ENCODE results near the gene CCNI.
"Not testable (repeated sequence)": the region's sequence is repeated elsewhere in the genome, so short reads cannot be mapped to it uniquely, and the experiment has no call there.

Gene CCNI

GRCh38 chr4:77095101-77095821 lies 19.5 kb upstream of the CCNI start:
- H3K4me1 Mint-ChIP-seq (ENCODE audit: low read depth): peaks cover 22% of the 10 kb centered on the region
- no peak overlapping the region for H3K4me3 Mint-ChIP-seq
- peak; percentile 61 for DNase-seq (ENCODE audit: low spot score)
- H3K27me3 Mint-ChIP-seq (ENCODE audit: low read depth): peaks cover 2% of the 10 kb centered on the region
- H3K9me3 Mint-ChIP-seq: no peaks in the 10 kb centered on the region
- no peak overlapping the region for H3K27ac Mint-ChIP-seq
- H3K36me3 Mint-ChIP-seq (ENCODE audit: low read depth): no peaks in the 10 kb centered on the region

- no peak for DNase-seq (ENCODE audit: low spot score)
- Mint-ChIP-seq H3K4me1 (ENCODE audit: low read depth) (peaks cover 18% of the 10 kb centered on the region), H3K36me3 (ENCODE audit: low read depth) (no peaks in the 10 kb centered on the region), H3K4me3 (no peak overlapping the region), H3K27me3 (ENCODE audit: low read depth) (peaks cover 2% of the 10 kb centered on the region), H3K27ac (no peak overlapping the region), H3K9me3 (no peaks in the 10 kb centered on the region)
Measured at GRCh38 chr4:77094496-77094895, 18.7 kb upstream of the CCNI start.

- Mint-ChIP-seq H3K4me1 (ENCODE audit: low read depth) (peaks cover 15% of the 10 kb centered on the region), H3K4me3 (no peak overlapping the region), H3K27me3 (ENCODE audit: low read depth) (peaks cover 2% of the 10 kb centered on the region), H3K36me3 (ENCODE audit: low read depth) (no peaks in the 10 kb centered on the region), H3K9me3 (no peaks in the 10 kb centered on the region), H3K27ac (no peak overlapping the region)
- no peak for DNase-seq (ENCODE audit: low spot score)
Measured at GRCh38 chr4:77093401-77093800, 17.6 kb upstream of the CCNI start.

- Mint-ChIP-seq H3K36me3 (ENCODE audit: low read depth) (no peaks in the 10 kb centered on the region), H3K27me3 (ENCODE audit: low read depth) (peaks cover 2% of the 10 kb centered on the region), H3K4me1 (ENCODE audit: low read depth) (peaks cover 13% of the 10 kb centered on the region), H3K9me3 (no peaks in the 10 kb centered on the region), H3K27ac (no peak overlapping the region), H3K4me3 (no peak overlapping the region)
- no peak for DNase-seq (ENCODE audit: low spot score)
Measured at GRCh38 chr4:77092975-77093374, 17.2 kb upstream of the CCNI start.

DNA sequence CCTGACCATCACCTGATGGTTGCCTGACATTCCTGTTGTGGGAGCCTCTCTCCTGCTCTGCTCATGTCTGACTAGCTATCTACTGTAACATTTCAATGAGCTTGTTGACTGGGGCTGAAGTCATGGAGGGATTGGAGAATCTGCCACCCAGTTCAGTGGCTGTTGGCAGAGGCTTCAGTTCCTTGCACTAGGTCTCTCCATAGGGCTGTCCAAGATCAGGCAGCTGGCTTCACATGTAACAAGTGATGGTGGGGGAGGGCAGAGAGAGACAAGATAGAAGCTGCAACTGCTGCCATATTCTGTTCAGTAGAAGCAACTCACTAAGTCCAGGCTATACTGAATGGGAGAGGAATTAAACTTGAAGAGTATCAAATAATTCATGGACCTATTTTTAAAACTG lies 14.1 kb upstream of the CCNI start:
- H3K27ac Mint-ChIP-seq: no peak overlapping the region
- H3K4me1 Mint-ChIP-seq (ENCODE audit: low read depth): peaks cover 8% of the 10 kb centered on the region

DNA sequence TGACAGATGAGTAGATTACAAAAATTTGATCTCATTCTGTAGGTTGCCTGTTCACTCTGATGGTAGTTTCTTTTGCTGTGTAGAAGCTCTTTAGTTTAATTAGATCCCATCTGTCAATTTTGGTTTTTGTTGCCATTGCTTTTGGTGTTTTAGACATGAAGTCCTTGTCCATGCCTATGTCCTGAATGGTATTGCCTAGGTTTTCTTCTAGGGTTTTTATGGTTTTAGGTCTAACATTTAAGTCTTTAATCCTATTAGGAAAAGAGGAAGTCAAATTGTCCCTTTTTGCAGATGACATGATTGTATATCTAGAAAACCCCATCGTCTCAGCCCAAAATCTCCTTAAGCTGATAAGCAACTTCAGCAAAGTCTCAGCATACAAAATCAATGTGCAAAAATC lies 11.2 kb upstream of the CCNI start:
- DNase-seq (ENCODE audit: low spot score); H3K27ac Mint-ChIP-seq; H3K9me3 Mint-ChIP-seq; H3K4me3 Mint-ChIP-seq; H3K27me3 Mint-ChIP-seq (ENCODE audit: low read depth); H3K4me1 Mint-ChIP-seq (ENCODE audit: low read depth); H3K36me3 Mint-ChIP-seq (ENCODE audit: low read depth): not testable (repeated sequence)

More for the DNA sequence above, 14.1 kb upstream of the CCNI start:
- Mint-ChIP-seq H3K9me3 (no peaks in the 10 kb centered on the region), H3K4me3 (no peak overlapping the region), H3K27me3 (ENCODE audit: low read depth) (no peaks in the 10 kb centered on the region), H3K36me3 (ENCODE audit: low read depth) (peaks cover 5% of the 10 kb centered on the region)
- no peak for DNase-seq (ENCODE audit: low spot score)

DNA sequence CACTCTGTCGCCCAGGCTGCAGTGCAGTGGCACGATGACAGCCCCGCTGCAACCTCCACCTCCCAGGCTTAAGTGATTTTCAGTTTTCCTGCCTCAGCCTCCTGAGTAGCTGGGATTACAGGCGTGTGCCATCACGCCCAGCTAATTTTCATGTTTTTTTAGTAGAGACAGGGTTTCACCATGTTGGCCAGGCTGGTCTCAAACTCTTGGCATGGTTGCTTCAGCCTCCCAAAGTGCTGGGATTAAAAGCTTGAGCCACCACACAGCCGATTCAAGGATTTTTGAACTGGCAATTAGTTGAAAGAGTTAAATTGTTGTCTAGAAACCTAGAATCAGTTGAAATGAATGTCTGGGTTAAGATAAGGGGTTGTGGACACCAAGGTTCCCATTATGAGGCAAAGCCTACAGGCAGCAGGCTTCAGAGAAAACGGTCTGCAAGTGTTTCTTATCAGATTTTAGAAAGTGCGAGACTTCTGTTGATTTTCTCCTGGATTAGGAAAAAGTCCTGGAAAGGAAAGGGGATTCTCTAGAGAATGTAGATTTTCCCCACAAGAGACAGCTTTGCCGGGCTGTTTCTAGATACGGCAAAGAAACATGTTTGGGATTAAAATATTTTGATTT lies 8.3 kb upstream of the CCNI start:
- peaks cover 9% of the 10 kb centered on the region for H3K36me3 Mint-ChIP-seq (ENCODE audit: low read depth)
- H3K27ac Mint-ChIP-seq: no peak overlapping the region
- DNase-seq (ENCODE audit: low spot score): no peak
- H3K4me3 Mint-ChIP-seq: no peak overlapping the region
- no peaks in the 10 kb centered on the region for H3K9me3 Mint-ChIP-seq
- H3K4me1 Mint-ChIP-seq (ENCODE audit: low read depth): peaks cover 9% of the 10 kb centered on the region
- no peaks in the 10 kb centered on the region for H3K27me3 Mint-ChIP-seq (ENCODE audit: low read depth)

DNA sequence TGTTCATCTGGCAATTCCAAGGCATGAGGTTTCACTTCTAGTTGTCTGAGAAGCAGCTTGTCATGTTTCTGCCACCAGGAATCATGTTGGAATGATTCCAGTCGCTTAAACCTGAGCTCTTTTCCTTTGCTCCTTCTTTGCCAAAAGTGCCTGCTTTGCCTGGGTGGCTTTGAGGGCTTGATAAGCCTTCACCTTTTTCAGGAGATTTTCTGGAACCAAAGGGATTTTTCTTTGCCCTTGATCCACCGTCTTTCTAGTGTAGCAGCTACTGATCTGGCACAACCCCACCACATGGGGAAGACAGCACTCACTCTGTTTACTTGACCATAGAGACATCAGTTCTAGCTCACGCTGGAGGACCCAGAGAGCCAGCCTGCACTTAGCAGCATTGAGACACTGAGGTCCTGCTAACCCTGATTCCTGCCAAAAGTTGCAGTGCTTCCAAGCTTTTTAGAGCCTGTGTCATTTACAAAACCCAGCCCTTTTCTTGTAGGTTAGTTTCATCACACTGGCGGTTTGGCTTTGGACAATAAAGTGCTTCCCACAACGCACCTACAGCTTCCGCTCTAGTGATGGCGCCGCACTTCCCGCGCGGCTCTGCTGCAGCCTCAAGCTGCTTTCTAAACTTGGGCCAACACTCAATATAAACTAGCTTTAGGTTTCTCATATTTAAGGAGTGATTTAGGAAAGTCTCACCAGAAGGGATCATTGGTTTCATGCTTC lies 7.3 kb upstream of the CCNI start:
- no peaks in the 10 kb centered on the region for H3K27me3 Mint-ChIP-seq (ENCODE audit: low read depth)
- H3K4me3 Mint-ChIP-seq: no peak overlapping the region
- no peak overlapping the region for H3K27ac Mint-ChIP-seq
- no peaks in the 10 kb centered on the region for H3K9me3 Mint-ChIP-seq
- H3K4me1 Mint-ChIP-seq (ENCODE audit: low read depth): peaks cover 11% of the 10 kb centered on the region
- no peak for DNase-seq (ENCODE audit: low spot score)
- peaks cover 10% of the 10 kb centered on the region for H3K36me3 Mint-ChIP-seq (ENCODE audit: low read depth)

DNA sequence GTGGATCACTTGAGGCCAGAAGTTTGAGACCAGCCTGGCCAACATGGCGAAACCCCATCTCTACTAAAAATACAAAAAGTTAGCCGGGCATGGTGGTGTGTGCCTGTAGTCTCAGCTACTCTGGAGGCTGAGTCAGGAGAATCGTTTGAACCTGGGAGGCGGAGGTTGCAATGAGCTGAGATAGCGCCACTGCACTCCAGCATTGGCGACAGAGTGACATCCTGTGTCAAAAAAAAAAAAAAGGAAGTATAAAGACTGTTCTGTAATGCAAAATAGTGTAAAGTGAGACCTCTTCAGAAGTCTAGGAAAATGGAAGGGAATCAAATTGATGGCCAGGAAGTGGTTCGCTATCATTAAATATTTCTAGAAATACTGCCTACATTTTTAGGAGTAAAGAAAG lies 5.0 kb upstream of the CCNI start:
- peaks cover 11% of the 10 kb centered on the region for H3K36me3 Mint-ChIP-seq (ENCODE audit: low read depth)
- H3K9me3 Mint-ChIP-seq; DNase-seq (ENCODE audit: low spot score); H3K27me3 Mint-ChIP-seq (ENCODE audit: low read depth); H3K4me3 Mint-ChIP-seq; H3K27ac Mint-ChIP-seq: not testable (repeated sequence)
- H3K4me1 Mint-ChIP-seq (ENCODE audit: low read depth): peaks cover 20% of the 10 kb centered on the region

DNA sequence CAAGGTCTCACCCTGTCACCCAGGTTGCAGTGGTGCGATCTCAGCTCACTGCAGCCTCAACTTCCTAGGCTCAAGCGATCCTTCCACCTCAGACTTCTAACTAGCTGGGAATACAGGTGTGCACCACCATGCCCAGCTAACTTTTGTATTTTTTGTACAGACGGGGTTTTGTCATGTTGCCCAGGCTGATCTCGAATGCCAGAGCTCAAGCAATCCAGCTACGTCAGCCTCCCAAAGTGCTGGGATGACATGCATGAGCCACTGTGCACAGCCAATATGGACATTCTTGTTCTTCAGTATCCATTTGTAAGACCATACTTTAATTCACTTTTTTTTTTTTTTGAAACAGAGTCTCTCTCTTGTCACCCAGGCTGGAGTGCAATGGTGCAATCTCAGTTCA lies 3.5 kb upstream of the CCNI start:
- Mint-ChIP-seq H3K9me3 (no peaks in the 10 kb centered on the region), H3K27ac (no peak overlapping the region)

GRCh38 chr4:77078401-77078800 lies 2.6 kb upstream of the CCNI start:
- H3K27ac Mint-ChIP-seq: no peak overlapping the region
- H3K9me3 Mint-ChIP-seq: no peaks in the 10 kb centered on the region
- DNase-seq (ENCODE audit: low spot score): no peak
- H3K27me3 Mint-ChIP-seq (ENCODE audit: low read depth): no peaks in the 10 kb centered on the region
- H3K4me1 Mint-ChIP-seq (ENCODE audit: low read depth): peaks cover 21% of the 10 kb centered on the region
- H3K36me3 Mint-ChIP-seq (ENCODE audit: low read depth): peaks cover 8% of the 10 kb centered on the region
- H3K4me3 Mint-ChIP-seq: no peak overlapping the region

More for the DNA sequence above, 3.5 kb upstream of the CCNI start:
- H3K4me3 Mint-ChIP-seq: no peak overlapping the region
- H3K4me1 Mint-ChIP-seq (ENCODE audit: low read depth): peaks cover 21% of the 10 kb centered on the region
- DNase-seq (ENCODE audit: low spot score): no peak
- peaks cover 8% of the 10 kb centered on the region for H3K36me3 Mint-ChIP-seq (ENCODE audit: low read depth)
- no peaks in the 10 kb centered on the region for H3K27me3 Mint-ChIP-seq (ENCODE audit: low read depth)

DNA sequence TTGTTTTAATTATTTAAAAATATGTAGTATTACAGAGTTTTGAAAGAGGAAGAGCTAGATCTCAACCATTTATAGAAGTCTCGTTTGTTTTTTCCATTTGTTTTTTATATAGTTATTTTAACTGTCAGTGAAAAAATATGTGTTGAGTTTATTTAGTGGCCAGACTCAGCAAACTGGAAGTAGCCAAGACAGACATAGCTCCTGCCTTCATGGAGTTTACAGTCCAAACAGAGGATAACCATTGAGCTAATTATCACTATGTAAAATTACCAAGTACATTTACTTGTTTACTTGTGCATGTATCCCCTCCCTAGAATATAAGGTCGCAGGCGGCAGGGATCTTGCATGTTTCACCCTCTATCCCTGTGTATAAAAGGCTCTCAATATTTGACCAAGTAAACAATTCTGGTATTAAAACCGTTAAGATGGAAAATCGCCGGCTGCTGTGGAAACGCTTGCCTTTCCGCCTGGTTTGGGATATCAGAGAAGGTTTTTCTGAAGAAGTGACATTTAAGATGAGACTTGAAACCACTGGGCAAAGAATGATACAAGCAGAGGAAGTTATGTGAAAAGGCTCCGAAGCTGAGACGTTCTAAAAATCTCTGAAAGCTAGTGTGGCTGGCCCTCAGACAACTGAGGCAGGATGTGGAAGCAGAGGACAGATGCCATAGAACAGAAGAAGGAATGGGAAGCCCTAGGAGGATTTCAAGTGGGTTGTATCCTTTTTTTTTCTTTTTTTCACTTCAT lies 1.3 kb upstream of the CCNI start:
- peaks cover 8% of the 10 kb centered on the region for H3K36me3 Mint-ChIP-seq (ENCODE audit: low read depth)
- H3K4me3 Mint-ChIP-seq: peak overlapping the region; percentile 98
- peaks cover 25% of the 10 kb centered on the region for H3K4me1 Mint-ChIP-seq (ENCODE audit: low read depth)
- H3K27ac Mint-ChIP-seq: peak overlapping the region; percentile 100
- H3K9me3 Mint-ChIP-seq: no peaks in the 10 kb centered on the region
- peak; percentile 29 for DNase-seq (ENCODE audit: low spot score)
- H3K27me3 Mint-ChIP-seq (ENCODE audit: low read depth): no peaks in the 10 kb centered on the region

DNA sequence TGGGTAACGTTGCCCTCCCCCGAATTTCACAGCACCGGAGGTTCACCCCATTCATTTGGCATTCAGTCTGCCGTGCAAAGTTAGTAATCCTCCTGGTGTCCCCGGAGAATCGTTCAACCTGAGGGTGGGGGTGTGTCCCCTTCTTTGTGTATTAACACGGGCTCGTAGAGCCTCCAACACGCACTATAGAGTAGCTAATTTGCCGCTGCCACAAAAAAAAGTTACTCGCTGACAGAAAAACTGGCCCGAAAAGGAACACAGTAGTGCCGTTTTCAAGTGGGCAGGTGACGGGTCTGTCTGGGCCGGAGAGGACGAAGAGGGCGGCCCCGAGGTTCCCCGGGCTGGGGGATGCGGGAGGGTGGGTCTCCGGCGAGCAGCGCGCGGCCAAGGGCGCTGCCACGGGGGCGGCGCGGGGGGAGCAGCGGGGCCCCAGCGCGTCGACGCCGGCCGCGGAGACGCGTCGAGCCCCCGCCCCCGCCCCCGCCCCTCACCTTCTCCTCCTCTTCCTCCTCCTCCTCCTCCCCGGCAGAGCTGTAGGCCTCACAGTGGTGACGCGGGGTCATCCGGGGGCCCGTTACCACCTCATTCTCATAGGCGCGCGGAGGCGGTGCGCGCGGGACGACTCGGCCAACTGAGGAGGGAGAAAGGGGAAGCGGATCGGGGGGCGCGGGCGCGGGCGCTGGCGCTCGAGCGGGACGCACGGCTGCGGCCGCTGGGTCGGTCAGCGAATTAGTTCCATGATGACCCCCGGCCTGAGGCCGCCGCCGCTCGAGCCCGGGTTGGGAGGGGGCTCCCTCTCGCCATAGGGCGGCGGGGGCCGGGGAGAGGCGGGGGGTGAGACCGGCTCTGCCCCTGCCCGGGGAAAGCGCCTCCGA lies 571 bp downstream of the CCNI start:
- Mint-ChIP-seq H3K9me3 (no peaks in the 10 kb centered on the region), H3K36me3 (ENCODE audit: low read depth) (peaks cover 16% of the 10 kb centered on the region), H3K4me1 (ENCODE audit: low read depth) (peaks cover 34% of the 10 kb centered on the region), H3K27me3 (ENCODE audit: low read depth) (no peaks in the 10 kb centered on the region), H3K4me3 (peak overlapping the region; percentile 98), H3K27ac (peak overlapping the region; percentile 100)
- peak; percentile 78 for DNase-seq (ENCODE audit: low spot score)
